ENCODE data around the gene POLR3G. TPM values are rescaled to one million over a fixed set of nuclear protein-coding genes. Genes with fewer than 3 reads are reported as not detected.

POLR3G gene
- polyA plus RNA-seq, 1 donor, result 2.7 TPM

DNA sequence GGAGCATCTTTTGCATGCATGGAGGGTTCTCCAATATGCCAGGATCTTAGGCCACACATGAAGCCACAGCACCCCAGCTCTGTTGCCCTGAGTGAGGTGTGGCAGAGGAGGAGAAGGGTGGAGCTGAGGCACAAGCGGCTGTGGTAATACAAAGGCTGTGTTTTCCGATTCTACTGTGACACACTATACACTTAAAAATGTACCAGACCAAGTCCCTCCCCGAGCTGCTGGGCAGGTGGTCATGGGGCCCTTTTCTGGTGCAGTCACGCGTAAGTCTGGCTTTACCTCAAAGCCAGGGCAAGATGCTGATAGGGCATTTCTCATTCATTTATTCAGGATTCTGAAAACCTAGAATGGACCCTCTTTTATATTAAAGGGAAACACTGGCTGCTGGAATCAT is 87.7 kb downstream of the POLR3G start:
- no peaks in the 10 kb centered on the region for H3K36me3 ChIP-seq (ENCODE audit: control insufficient read depth, insufficient read depth, low read length)
- no peak overlapping the region for H3K27ac ChIP-seq (ENCODE audit: low read length)
- peaks cover 14% of the 10 kb centered on the region for H3K27me3 ChIP-seq (ENCODE audit: control insufficient read depth, insufficient read depth, low read length)
- peaks cover 7% of the 10 kb centered on the region for H3K4me1 ChIP-seq (ENCODE audit: control insufficient read depth, insufficient read depth, low read length)
- WGBS (ENCODE audit: insufficient coverage, low lambda C conversion rate), result no CpG with 5 or more reads among the region's 5 CpGs
- DNase-seq, result no peak
- no peaks in the 10 kb centered on the region for H3K9me3 ChIP-seq (ENCODE audit: control insufficient read depth, low read depth, low read length)
- H3K4me3 ChIP-seq (ENCODE audit: low read length), result no peak overlapping the region

DNA sequence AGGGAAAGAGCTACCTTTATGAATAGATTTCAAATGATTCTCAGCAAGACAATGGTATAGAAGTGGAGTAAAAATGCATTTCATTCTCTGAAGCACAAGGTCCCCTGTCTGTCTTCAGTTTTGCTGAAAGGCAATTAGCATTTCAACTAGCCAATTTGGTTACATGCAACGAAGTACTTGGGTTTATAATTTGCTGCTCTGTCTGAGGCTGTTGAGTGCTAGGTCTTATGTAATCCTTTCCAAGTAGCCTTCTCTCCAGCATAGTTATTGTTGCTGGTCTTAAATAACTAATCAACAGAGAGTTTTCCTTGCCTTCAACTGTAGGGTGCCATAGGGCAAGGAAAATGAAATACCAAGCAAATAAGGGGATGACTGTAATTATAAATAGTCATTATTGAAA is 88.4 kb downstream of the POLR3G start:
- H3K9me3 ChIP-seq (ENCODE audit: control insufficient read depth, low read depth, low read length), result no peaks in the 10 kb centered on the region
- no peak overlapping the region for H3K4me3 ChIP-seq (ENCODE audit: low read length)
- no peak for DNase-seq
- H3K27ac ChIP-seq (ENCODE audit: low read length), result no peak overlapping the region
- H3K36me3 ChIP-seq (ENCODE audit: control insufficient read depth, insufficient read depth, low read length), result no peaks in the 10 kb centered on the region
- H3K4me1 ChIP-seq (ENCODE audit: control insufficient read depth, insufficient read depth, low read length), result no peaks in the 10 kb centered on the region
- H3K27me3 ChIP-seq (ENCODE audit: control insufficient read depth, insufficient read depth, low read length), result peaks cover 10% of the 10 kb centered on the region
- WGBS (ENCODE audit: insufficient coverage, low lambda C conversion rate), result no CpG with 5 or more reads among the region's 1 CpG

Other genes starting within 250 kb of the POLR3G start
- 34.6 TPM for gene CETN3, start 65.1 kb upstream of the POLR3G start, polyA plus RNA-seq
- 9.4 TPM for gene MBLAC2, start 93 bp upstream of the POLR3G start, polyA plus RNA-seq
- gene LYSMD3, start 54.7 kb downstream of the POLR3G start, polyA plus RNA-seq, result 25.4 TPM
- 3.0 TPM for gene ADGRV1, start 83.9 kb downstream of the POLR3G start, polyA plus RNA-seq

All from large intestine (tissue), 3 donors.